ENCODE results near the gene SLC66A3.

- TF ChIP-seq POLR2AphosphoS5 (IDR thresholded peaks at IDR 0.05) (no peak), CTCF (IDR thresholded peaks at IDR 0.05) (no peak), POLR2A (IDR thresholded peaks at IDR 0.05) (no peak), EP300 (IDR thresholded peaks at IDR 0.05) (no peak)
Observed at GRCh38 chr2:11157731-11158130, 2.5 kb downstream of the SLC66A3 start.
